Chondrocyte (in vitro differentiated cells): Measurements from ENCODE around the gene POLN. TPM values are rescaled to one million over a fixed set of nuclear protein-coding genes. Genes with fewer than 3 reads are reported as not detected.

ENCODE experiments used
- DNase-seq: peaks from one replicate; pipeline ENCODE4 v3.0.0; 2021; ENCODE audit warnings: mixed read lengths, low spot score
- H3K27ac Mint-ChIP-seq: one replicate; pipeline ENCODE4 v1.8.0; 2021; ENCODE audit warnings: mild to moderate bottlenecking, moderate library complexity, mixed read lengths; ENCODE audit not compliant: unreplicated experiment
- H3K27me3 Mint-ChIP-seq: 2 replicates; pipeline ENCODE4 v1.8.0; 2021; ENCODE audit warnings: low read depth, mixed read lengths
- H3K36me3 Mint-ChIP-seq: 2 replicates; pipeline ENCODE4 v1.8.0; 2021; ENCODE audit warnings: low read depth, mixed read lengths
- H3K4me1 Mint-ChIP-seq: 2 replicates; pipeline ENCODE4 v1.8.0; 2021; ENCODE audit warnings: low read depth, mild to moderate bottlenecking, mixed read lengths
- H3K4me3 Mint-ChIP-seq: one replicate; pipeline ENCODE4 v1.8.0; 2021; ENCODE audit warnings: mild to moderate bottlenecking, moderate library complexity, mixed read lengths; ENCODE audit not compliant: unreplicated experiment
- H3K9me3 Mint-ChIP-seq: 2 replicates; pipeline ENCODE4 v1.8.0; 2021; ENCODE audit warnings: low read depth, mixed read lengths
- total RNA-seq: library from RNA; stranded (reverse); gene quantifications from 3 replicates; pipeline ENCODE4 v1.2.1, GENCODE V29; 2021
- TF ChIP-seq, protein P1 (sequence below): fragments of 200-600 bp; sonication (generic); IDR thresholded peaks from 2 replicates; pipeline ENCODE4 v1.5.0; 2021; ENCODE audit warnings: antibody characterized with exemption, mild to moderate bottlenecking, moderate library complexity

The POLN gene
- total RNA-seq, 1 donor from 2014 or later = 5.5 TPM

GRCh38 chr4:2274320-2275043, 32.6 kb upstream of the POLN start:
- peak; percentile 80 for DNase-seq
- TF ChIP-seq, protein P1, sequence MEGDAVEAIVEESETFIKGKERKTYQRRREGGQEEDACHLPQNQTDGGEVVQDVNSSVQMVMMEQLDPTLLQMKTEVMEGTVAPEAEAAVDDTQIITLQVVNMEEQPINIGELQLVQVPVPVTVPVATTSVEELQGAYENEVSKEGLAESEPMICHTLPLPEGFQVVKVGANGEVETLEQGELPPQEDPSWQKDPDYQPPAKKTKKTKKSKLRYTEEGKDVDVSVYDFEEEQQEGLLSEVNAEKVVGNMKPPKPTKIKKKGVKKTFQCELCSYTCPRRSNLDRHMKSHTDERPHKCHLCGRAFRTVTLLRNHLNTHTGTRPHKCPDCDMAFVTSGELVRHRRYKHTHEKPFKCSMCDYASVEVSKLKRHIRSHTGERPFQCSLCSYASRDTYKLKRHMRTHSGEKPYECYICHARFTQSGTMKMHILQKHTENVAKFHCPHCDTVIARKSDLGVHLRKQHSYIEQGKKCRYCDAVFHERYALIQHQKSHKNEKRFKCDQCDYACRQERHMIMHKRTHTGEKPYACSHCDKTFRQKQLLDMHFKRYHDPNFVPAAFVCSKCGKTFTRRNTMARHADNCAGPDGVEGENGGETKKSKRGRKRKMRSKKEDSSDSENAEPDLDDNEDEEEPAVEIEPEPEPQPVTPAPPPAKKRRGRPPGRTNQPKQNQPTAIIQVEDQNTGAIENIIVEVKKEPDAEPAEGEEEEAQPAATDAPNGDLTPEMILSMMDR = no peak
- Mint-ChIP-seq H3K36me3 (no peaks in the 10 kb centered on the region), H3K27ac (no peak overlapping the region), H3K4me3 (no peak overlapping the region), H3K4me1 (no peaks in the 10 kb centered on the region), H3K27me3 (peaks cover 3% of the 10 kb centered on the region), H3K9me3 (no peaks in the 10 kb centered on the region)

DNA sequence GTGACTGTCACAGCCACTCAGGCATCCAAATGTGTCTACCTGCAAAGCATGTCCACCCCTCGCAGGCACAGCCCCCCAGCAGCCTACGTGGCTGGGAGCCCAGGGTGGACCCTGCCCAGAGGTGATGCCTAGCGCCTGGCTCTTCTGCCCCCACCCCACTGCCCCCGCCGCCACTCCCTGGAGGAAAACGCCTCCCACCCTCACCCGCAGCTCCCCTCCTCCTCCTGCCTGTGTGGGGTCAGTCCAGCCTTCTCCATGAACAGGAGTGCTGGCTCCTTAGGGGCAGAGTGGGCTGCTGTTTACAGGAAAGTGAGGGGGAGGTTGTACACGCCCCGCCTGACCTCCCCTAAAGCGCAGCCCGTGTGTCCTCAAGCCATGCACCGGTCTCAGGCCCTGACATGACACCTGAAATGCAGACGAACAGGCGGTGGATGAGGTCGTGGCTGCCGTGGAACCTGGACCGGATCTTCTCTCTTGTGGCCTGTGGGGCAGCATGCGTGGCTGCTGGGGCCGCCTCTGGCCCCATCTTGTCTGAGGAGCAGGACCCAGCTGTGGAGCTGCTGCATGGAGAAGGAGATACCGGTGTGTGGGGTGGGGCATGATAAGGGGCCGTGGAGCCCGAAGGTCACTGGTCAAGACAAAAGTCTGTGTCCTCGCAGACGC, 31.9 kb upstream of the POLN start:
- Mint-ChIP-seq H3K27me3 (peaks cover 3% of the 10 kb centered on the region), H3K4me3 (no peak overlapping the region), H3K9me3 (no peaks in the 10 kb centered on the region), H3K4me1 (no peaks in the 10 kb centered on the region), H3K27ac (no peak overlapping the region), H3K36me3 (no peaks in the 10 kb centered on the region)
- no peak for DNase-seq
- TF ChIP-seq, protein P1 = no peak

GRCh38 chr4:2273221-2273620, 31.3 kb upstream of the POLN start:
- Mint-ChIP-seq H3K27me3 (peaks cover 3% of the 10 kb centered on the region), H3K27ac (no peak overlapping the region), H3K4me1 (no peaks in the 10 kb centered on the region), H3K9me3 (no peaks in the 10 kb centered on the region), H3K36me3 (no peaks in the 10 kb centered on the region), H3K4me3 (no peak overlapping the region)
- DNase-seq = no peak
- TF ChIP-seq, protein P1 = no peak

- no peak overlapping the region for H3K4me3 Mint-ChIP-seq
- no peaks in the 10 kb centered on the region for H3K36me3 Mint-ChIP-seq
- H3K4me1 Mint-ChIP-seq = no peaks in the 10 kb centered on the region
- no peak overlapping the region for H3K27ac Mint-ChIP-seq
- H3K27me3 Mint-ChIP-seq = peaks cover 3% of the 10 kb centered on the region
- TF ChIP-seq, protein P1 = no peak
- DNase-seq = no peak
- no peaks in the 10 kb centered on the region for H3K9me3 Mint-ChIP-seq
Measured at GRCh38 chr4:2272828-2273120, 30.9 kb upstream of the POLN start.

- no peak overlapping the region for H3K27ac Mint-ChIP-seq
- no peaks in the 10 kb centered on the region for H3K4me1 Mint-ChIP-seq
- no peaks in the 10 kb centered on the region for H3K36me3 Mint-ChIP-seq
- TF ChIP-seq, protein P1 = no peak
- peaks cover 3% of the 10 kb centered on the region for H3K27me3 Mint-ChIP-seq
- no peak for DNase-seq
- H3K9me3 Mint-ChIP-seq = no peaks in the 10 kb centered on the region
- no peak overlapping the region for H3K4me3 Mint-ChIP-seq
Measured at GRCh38 chr4:2272026-2272827, 30.3 kb upstream of the POLN start.
